Coronary artery (tissue), 2 donors: ENCODE data around the gene PCGF2.

Source experiments
- DNase-seq: peaks from one replicate; pipeline ENCODE4 v3.0.0-alpha.2; 2017; ENCODE audit warnings: low spot score
- H3K27ac ChIP-seq, 2 donors: fragments of 200-600 bp; sonication (generic); one replicate each; pipeline ENCODE4 v1.5.1; 2016 to 2019
- H3K4me3 ChIP-seq: fragments of 200-600 bp; sonication (generic); 2 replicates; pipeline ENCODE4 v1.5.1; 2016; ENCODE audit warnings: mild to moderate bottlenecking, moderate library complexity
- CTCF ChIP-seq: fragments of 200-600 bp; sonication (generic); IDR thresholded peaks from one replicate; pipeline ENCODE4 v1.5.1; 2019; ENCODE audit warnings: antibody characterized with exemption

Gene PCGF2

GRCh38 chr17:38716368-38717005, 31.6 kb downstream of the PCGF2 start:
- TF ChIP-seq CTCF = no peak
- Histone ChIP-seq H3K27ac (no peak overlapping the region), H3K4me3 (no peak overlapping the region)
- no peak for DNase-seq

GRCh38 chr17:38715216-38715943, 32.8 kb downstream of the PCGF2 start:
- no peak for DNase-seq
- no peak for TF ChIP-seq CTCF
- Histone ChIP-seq H3K27ac (no peak overlapping the region), H3K4me3 (no peak overlapping the region)

GRCh38 chr17:38713456-38714075, 34.6 kb downstream of the PCGF2 start:
- no peak overlapping the region for H3K27ac ChIP-seq
- H3K4me3 ChIP-seq = no peak overlapping the region
- no peak for TF ChIP-seq CTCF

GRCh38 chr17:38712593-38712992, 35.5 kb downstream of the PCGF2 start:
- Histone ChIP-seq H3K27ac (no peak overlapping the region), H3K4me3 (no peak overlapping the region)
- no peak for TF ChIP-seq CTCF
- DNase-seq = no peak

More at GRCh38 chr17:38713456-38714075, 34.6 kb downstream of the PCGF2 start:
- DNase-seq = no peak

GRCh38 chr17:38711792-38712571, 36.2 kb downstream of the PCGF2 start:
- no peak for DNase-seq
- no peak for TF ChIP-seq CTCF
- H3K27ac ChIP-seq = no peak overlapping the region
- H3K4me3 ChIP-seq = no peak overlapping the region

GRCh38 chr17:38710985-38711384, 37.2 kb downstream of the PCGF2 start:
- no peak for DNase-seq
- no peak for TF ChIP-seq CTCF
- H3K27ac ChIP-seq = no peak overlapping the region

More at GRCh38 chr17:38710985-38711384, 37.2 kb downstream of the PCGF2 start:
- no peak overlapping the region for H3K4me3 ChIP-seq
